ENCODE measurements around the gene SPSB2.

Gene SPSB2

DNA sequence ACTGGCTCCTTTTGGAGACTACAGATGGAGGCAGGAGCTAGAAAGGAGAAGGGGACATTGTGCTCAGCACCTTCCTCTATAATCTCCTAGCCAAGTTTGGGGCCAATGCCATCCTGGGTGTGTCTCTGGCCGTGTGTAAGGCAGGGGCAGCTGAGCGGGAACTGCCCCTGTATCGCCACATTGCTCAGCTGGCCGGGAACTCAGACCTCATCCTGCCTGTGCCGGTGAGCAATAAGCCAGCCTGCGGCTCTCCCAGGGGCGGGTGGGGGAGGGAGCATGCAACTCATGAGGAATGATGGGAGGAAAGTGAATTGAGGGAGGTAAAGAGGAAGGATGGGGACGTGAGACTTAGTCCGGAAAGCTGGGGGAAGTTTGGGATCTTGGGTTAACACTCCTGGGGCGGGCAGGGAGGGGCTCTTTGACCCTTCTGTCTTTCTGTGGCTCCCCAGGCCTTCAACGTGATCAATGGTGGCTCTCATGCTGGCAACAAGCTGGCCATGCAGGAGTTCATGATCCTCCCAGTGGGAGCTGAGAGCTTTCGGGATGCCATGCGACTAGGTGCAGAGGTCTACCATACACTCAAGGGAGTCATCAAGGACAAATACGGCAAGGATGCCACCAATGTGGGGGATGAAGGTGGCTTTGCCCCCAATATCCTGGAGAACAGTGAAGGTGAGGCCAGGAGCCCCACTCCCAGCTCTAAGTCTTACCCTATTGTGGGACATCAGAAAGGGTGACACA, 44.6 kb upstream of the SPSB2 start:
- TF ChIP-seq SIN3A (IDR thresholded peaks at IDR 0.05; ENCODE audit: borderline replicate concordance, insufficient read depth, low read length) (no peak), FOXP2 (optimal IDR thresholded peaks at IDR 0.05; ENCODE audit: borderline replicate concordance, extremely low read depth, extremely low read length, insufficient read depth) (no peak), TAF1 (IDR thresholded peaks at IDR 0.05; ENCODE audit: borderline replicate concordance, insufficient read depth, low read length) (no peak), POLR2AphosphoS5 (IDR thresholded peaks at IDR 0.05; ENCODE audit: low read depth, low read length) (no peak)
- TF ChIP-seq, protein P1, sequence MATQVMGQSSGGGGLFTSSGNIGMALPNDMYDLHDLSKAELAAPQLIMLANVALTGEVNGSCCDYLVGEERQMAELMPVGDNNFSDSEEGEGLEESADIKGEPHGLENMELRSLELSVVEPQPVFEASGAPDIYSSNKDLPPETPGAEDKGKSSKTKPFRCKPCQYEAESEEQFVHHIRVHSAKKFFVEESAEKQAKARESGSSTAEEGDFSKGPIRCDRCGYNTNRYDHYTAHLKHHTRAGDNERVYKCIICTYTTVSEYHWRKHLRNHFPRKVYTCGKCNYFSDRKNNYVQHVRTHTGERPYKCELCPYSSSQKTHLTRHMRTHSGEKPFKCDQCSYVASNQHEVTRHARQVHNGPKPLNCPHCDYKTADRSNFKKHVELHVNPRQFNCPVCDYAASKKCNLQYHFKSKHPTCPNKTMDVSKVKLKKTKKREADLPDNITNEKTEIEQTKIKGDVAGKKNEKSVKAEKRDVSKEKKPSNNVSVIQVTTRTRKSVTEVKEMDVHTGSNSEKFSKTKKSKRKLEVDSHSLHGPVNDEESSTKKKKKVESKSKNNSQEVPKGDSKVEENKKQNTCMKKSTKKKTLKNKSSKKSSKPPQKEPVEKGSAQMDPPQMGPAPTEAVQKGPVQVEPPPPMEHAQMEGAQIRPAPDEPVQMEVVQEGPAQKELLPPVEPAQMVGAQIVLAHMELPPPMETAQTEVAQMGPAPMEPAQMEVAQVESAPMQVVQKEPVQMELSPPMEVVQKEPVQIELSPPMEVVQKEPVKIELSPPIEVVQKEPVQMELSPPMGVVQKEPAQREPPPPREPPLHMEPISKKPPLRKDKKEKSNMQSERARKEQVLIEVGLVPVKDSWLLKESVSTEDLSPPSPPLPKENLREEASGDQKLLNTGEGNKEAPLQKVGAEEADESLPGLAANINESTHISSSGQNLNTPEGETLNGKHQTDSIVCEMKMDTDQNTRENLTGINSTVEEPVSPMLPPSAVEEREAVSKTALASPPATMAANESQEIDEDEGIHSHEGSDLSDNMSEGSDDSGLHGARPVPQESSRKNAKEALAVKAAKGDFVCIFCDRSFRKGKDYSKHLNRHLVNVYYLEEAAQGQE (IDR thresholded peaks at IDR 0.05; ENCODE audit: insufficient read depth in 1 of 2, low read depth in 2 of 2, low read length in 2 of 2), result no peak

DNA sequence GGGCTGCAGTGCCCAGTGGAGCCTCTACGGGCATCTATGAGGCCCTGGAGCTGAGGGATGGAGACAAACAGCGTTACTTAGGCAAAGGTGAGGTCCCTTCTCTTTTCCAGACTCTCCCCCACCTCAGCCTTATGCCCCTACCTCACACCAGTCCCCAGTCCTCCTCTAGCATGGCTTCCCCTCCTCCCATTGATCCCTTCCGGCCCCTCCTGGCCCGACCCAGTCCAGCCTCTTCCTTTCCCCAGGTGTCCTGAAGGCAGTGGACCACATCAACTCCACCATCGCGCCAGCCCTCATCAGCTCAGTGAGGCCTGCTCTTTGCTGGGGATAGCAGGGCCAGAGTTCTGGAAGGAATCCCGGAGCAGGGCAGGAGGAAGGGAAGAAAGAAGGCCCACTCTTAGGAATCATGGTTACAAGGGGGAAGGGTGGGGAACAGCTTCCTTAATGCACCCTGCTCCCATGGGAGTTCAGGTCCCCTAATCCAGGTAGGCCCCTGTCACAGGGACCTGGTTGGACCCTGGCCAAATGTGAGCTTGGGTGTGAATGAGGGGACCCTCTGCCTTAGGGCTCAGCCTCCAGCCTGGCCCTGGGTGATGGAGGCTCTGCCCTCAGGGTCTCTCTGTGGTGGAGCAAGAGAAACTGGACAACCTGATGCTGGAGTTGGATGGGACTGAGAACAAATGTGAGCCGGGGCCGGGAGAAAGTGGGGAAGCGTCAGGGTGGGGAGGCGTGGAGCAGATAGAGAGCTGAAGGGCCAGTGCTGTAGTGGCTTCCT, 43.5 kb upstream of the SPSB2 start:
- no peak for TF ChIP-seq POLR2AphosphoS5 (IDR thresholded peaks at IDR 0.05; ENCODE audit: low read depth, low read length)
- no peak for TF ChIP-seq TAF1 (IDR thresholded peaks at IDR 0.05; ENCODE audit: borderline replicate concordance, insufficient read depth, low read length)
- TF ChIP-seq SIN3A (IDR thresholded peaks at IDR 0.05; ENCODE audit: borderline replicate concordance, insufficient read depth, low read length), result no peak
- TF ChIP-seq, protein P1 (IDR thresholded peaks at IDR 0.05; ENCODE audit: insufficient read depth in 1 of 2, low read depth in 2 of 2, low read length in 2 of 2), result no peak
- no peak for TF ChIP-seq FOXP2 (optimal IDR thresholded peaks at IDR 0.05; ENCODE audit: borderline replicate concordance, extremely low read depth, extremely low read length, insufficient read depth)

DNA sequence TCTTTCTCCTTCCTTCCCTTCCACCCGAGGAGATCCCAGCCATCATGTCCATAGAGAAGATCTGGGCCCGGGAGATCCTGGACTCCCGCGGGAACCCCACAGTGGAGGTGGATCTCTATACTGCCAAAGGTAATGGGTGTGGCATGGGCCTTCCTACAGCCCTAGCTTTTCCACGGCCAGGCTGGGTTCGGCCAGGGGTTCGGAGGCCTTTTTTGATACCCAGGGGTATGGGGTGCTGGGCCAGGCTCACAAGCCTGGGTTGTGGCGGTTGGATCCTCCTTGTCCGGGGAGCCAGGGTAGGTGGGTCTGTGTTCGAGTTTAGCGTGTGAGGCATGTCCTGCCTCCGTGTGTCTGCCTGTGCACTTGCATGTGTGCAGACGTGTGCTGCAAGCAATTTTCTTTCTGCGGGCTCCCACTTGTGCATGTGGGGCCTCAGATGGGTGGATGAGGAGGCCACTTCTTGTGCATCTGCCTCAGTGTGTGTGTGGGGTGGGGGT, 42.7 kb upstream of the SPSB2 start:
- TF ChIP-seq, protein P1 (IDR thresholded peaks at IDR 0.05; ENCODE audit: insufficient read depth in 1 of 2, low read depth in 2 of 2, low read length in 2 of 2), result no peak
- no peak for TF ChIP-seq FOXP2 (optimal IDR thresholded peaks at IDR 0.05; ENCODE audit: borderline replicate concordance, extremely low read depth, extremely low read length, insufficient read depth)
- TF ChIP-seq TAF1 (IDR thresholded peaks at IDR 0.05; ENCODE audit: borderline replicate concordance, insufficient read depth, low read length), result no peak
- TF ChIP-seq POLR2AphosphoS5 (IDR thresholded peaks at IDR 0.05; ENCODE audit: low read depth, low read length), result no peak
- TF ChIP-seq SIN3A (IDR thresholded peaks at IDR 0.05; ENCODE audit: borderline replicate concordance, insufficient read depth, low read length), result no peak

DNA sequence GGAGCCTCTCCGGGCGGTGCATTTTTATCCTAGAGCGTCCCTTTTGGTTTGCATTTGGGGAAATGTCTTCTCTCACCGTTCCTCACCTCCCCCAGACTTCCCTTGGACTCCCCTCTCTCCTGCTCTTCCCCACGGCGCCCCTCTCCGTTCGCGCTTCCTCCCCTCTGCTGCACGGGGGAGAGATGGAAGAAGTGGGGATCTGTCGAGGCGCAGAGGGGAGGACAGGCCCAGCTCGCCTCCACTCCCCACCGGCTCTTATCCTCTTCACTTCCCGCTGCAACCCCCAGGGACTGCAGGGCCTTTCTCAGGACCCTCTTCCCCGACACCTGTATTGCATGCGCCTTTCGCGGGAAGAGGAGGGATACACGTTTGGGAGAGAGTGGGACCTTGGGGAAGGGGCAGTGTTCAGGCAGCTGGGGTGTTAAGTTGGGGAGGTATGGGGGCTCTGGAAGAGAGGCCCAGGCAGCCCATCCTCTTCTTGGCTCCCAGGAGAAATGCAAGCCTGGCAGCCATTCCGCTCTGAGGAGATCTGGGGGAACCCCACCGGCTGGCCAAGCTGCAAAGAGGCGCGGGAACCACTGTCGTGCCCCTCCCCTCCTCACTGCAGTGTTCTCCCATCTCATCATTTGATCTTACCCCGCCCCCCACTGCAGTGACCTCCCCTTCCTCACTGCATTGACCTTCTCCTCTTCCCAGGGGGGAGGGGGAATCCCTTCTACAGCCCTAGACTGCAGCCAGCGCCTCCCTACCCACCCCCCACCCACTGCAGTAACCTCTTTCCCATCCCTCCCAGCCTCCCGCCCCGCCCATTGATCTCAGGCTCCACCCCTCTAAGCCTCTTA, 42.1 kb upstream of the SPSB2 start:
- TF ChIP-seq, protein P1 (IDR thresholded peaks at IDR 0.05; ENCODE audit: insufficient read depth in 1 of 2, low read depth in 2 of 2, low read length in 2 of 2), result no peak
- TF ChIP-seq FOXP2 (optimal IDR thresholded peaks at IDR 0.05; ENCODE audit: borderline replicate concordance, extremely low read depth, extremely low read length, insufficient read depth), result no peak
